ENCODE results near the gene GDE1.

GDE1 gene

GRCh38 chr16:19523559-19524355 lies 1.9 kb upstream of the GDE1 start, which contains the start of gene CCP110:
TSS of gene CCP110 (plus strand) at chr16:19523942. CDS start at chr16:19527882, 3,940 bp downstream.
- peak; percentile 73 for DNase-seq (ENCODE audit: low read depth)

- DNase-seq (ENCODE audit: low read depth), result no peak
Measured at GRCh38 chr16:19523184-19523558, 1.3 kb upstream of the GDE1 start.

GRCh38 chr16:19522760-19523159 lies 862 bp upstream of the GDE1 start:
- no peak for DNase-seq (ENCODE audit: low read depth)

GRCh38 chr16:19522397-19522732 lies 467 bp upstream of the GDE1 start:
- no peak for DNase-seq (ENCODE audit: low read depth)

- no peak for DNase-seq (ENCODE audit: low read depth)
Measured at GRCh38 chr16:19520861-19521331, 1.0 kb downstream of the GDE1 start.

- no peak for DNase-seq (ENCODE audit: low read depth)
Measured at GRCh38 chr16:19518388-19518787, 3.5 kb downstream of the GDE1 start.

- no peak for DNase-seq (ENCODE audit: low read depth)
Measured at GRCh38 chr16:19517424-19518089, 4.3 kb downstream of the GDE1 start.

GRCh38 chr16:19515757-19516156 lies 6.1 kb downstream of the GDE1 start:
- DNase-seq (ENCODE audit: low read depth), result no peak

- DNase-seq (ENCODE audit: low read depth), result no peak
Measured at GRCh38 chr16:19513377-19514053, 8.4 kb downstream of the GDE1 start.

GRCh38 chr16:19512297-19512696 lies 9.6 kb downstream of the GDE1 start:
- DNase-seq (ENCODE audit: low read depth), result no peak

- no peak for DNase-seq (ENCODE audit: low read depth)
Measured at GRCh38 chr16:19507867-19508266, 14.0 kb downstream of the GDE1 start.

GRCh38 chr16:19506965-19507364 lies 14.9 kb downstream of the GDE1 start:
- no peak for DNase-seq (ENCODE audit: low read depth)

- DNase-seq (ENCODE audit: low read depth), result no peak
Measured at GRCh38 chr16:19505600-19506303, 16.1 kb downstream of the GDE1 start.

- DNase-seq (ENCODE audit: low read depth), result no peak
Measured at GRCh38 chr16:19503461-19504075, 18.3 kb downstream of the GDE1 start.

GRCh38 chr16:19502395-19503131 lies 19.3 kb downstream of the GDE1 start:
- peak; percentile 58 for DNase-seq (ENCODE audit: low read depth)

- DNase-seq (ENCODE audit: low read depth), result no peak
Measured at GRCh38 chr16:19499481-19499880, 22.4 kb downstream of the GDE1 start.

- DNase-seq (ENCODE audit: low read depth), result no peak
Measured at GRCh38 chr16:19499006-19499405, 22.9 kb downstream of the GDE1 start.

GRCh38 chr16:19497176-19497575 lies 24.7 kb downstream of the GDE1 start:
- DNase-seq (ENCODE audit: low read depth), result no peak

- no peak for DNase-seq (ENCODE audit: low read depth)
Measured at GRCh38 chr16:19490619-19491018, 31.3 kb downstream of the GDE1 start.

- DNase-seq (ENCODE audit: low read depth), result no peak
Measured at GRCh38 chr16:19488213-19488640, 33.7 kb downstream of the GDE1 start.

- no peak for DNase-seq (ENCODE audit: low read depth)
Measured at GRCh38 chr16:19486750-19487325, 35.1 kb downstream of the GDE1 start.
